LNCAP (cell line): Measurements from ENCODE around the gene WDR5.

Experiments
- CTCF ChIP-seq: fragments of 450-650 bp; IDR thresholded peaks from 2 replicates; pipeline ENCODE4 v1.5.1; 2017; ENCODE audit warnings: mild to moderate bottlenecking

WDR5 gene

GRCh38 chr9:134163371-134164196 lies 27.7 kb downstream of the WDR5 start:
- TF ChIP-seq CTCF = no peak

- TF ChIP-seq CTCF = no peak
These were observed 29.0 kb downstream of the WDR5 start for GRCh38 chr9:134164879-134165278.

- no peak for TF ChIP-seq CTCF
These were observed 29.8 kb downstream of the WDR5 start for GRCh38 chr9:134165357-134166315.

GRCh38 chr9:134166374-134166773 lies 30.5 kb downstream of the WDR5 start:
- no peak for TF ChIP-seq CTCF

GRCh38 chr9:134167530-134167931 lies 31.6 kb downstream of the WDR5 start:
- no peak for TF ChIP-seq CTCF

GRCh38 chr9:134168757-134169550 lies 33.1 kb downstream of the WDR5 start:
- no peak for TF ChIP-seq CTCF
